ENCODE results near the gene SYT15. TPM values are rescaled to one million over a fixed set of nuclear protein-coding genes. Genes with fewer than 3 reads are reported as not detected.
"Not testable (repeated sequence)": the region's sequence is repeated elsewhere in the genome, so short reads cannot be mapped to it uniquely, and the experiment has no call there.

Gene SYT15
- total RNA-seq, 4 donors from 2014 or later, result 0.32 to 0.80 (median 0.39) TPM

DNA sequence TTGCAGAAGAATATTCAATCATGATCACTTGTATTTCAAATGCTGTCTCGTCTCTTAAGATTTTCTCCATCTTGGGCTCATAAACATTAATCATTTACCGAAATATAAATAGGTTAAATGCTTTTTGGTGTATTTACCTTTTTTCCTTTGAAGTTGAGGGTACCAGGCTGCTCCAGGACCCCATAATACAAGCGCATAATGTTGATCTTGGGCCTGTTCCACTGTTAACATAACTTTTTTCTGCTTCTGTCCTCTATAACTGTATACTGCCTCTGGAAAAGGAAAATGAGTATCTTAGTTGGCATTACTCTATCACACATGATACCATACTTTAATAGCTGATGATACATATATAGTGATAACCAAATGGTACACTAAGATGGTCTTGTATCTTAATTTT is 51.9 kb downstream of the SYT15 start:
- H3K27ac ChIP-seq; H3K9me3 ChIP-seq; H3K36me3 ChIP-seq; H3K27me3 ChIP-seq; in situ Hi-C loops (cut with MboI; ENCODE audit: low pct_ligation_motif_present in 1 of 4, low pct_unique_long_range_greater_than_20kb in 1 of 4, low sequenced_read_pairs in 3 of 4); H3K4me3 ChIP-seq; DNase-seq; H3K4me1 ChIP-seq; intact Hi-C loops (cut with DNase I; ENCODE audit: low total_unique reads): not testable (repeated sequence)
- no CpG with 5 or more reads among the region's 3 CpGs for WGBS, 2 donors (ENCODE audit: low coverage in 1 of 2)

DNA sequence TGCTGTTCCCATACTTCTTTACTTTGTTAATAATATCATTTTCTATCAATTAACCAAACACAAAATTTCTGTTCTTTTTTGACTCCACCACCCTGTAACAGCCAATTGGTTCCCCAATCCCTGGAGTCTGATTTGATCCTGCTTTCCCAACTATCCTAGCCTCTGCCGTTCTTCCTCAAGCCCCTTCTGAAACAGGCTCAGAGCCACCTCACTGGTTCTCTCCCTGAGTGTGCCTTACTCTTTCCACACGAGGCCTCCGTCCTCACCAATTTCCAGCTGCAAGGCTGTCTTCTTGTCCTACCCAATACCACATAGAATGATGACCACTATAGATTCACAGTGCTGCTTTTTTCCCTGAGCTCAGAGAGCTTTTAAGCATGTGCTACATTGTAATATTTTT is 52.8 kb downstream of the SYT15 start:
- H3K27ac ChIP-seq; H3K36me3 ChIP-seq; DNase-seq; intact Hi-C loops (cut with DNase I; ENCODE audit: low total_unique reads); H3K4me1 ChIP-seq; H3K9me3 ChIP-seq; H3K27me3 ChIP-seq; in situ Hi-C loops (cut with MboI; ENCODE audit: low pct_ligation_motif_present in 1 of 4, low pct_unique_long_range_greater_than_20kb in 1 of 4, low sequenced_read_pairs in 3 of 4); H3K4me3 ChIP-seq: not testable (repeated sequence)
- WGBS, 2 donors (ENCODE audit: low coverage in 1 of 2), result no CpG with 5 or more reads among the region's 3 CpGs

DNA sequence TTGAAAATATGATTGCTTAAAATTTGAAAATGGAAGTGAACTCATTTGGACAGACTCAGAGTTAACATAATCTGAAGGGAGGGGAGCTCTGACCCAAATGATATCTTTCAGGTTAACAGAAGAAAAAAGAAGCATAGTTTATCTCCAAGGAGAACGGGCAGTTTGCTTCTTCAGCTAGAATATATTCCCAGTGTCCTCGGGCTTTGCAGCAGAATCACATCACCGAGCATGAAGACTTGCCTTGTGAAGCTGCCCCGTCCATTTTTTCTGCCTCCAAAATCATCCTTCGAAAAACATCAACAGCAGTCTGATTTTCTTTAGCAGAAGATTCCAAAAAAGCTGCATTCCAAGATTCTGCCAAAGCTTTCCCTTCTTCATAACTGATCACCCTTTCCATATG is 55.8 kb downstream of the SYT15 start:
- H3K4me3 ChIP-seq, result peak overlapping the region in 1 of 4 donors; percentile 21
- H3K9me3 ChIP-seq; DNase-seq; H3K4me1 ChIP-seq; H3K27me3 ChIP-seq; intact Hi-C loops (cut with DNase I; ENCODE audit: low total_unique reads); H3K36me3 ChIP-seq; H3K27ac ChIP-seq; in situ Hi-C loops (cut with MboI; ENCODE audit: low pct_ligation_motif_present in 1 of 4, low pct_unique_long_range_greater_than_20kb in 1 of 4, low sequenced_read_pairs in 3 of 4): not testable (repeated sequence)
- WGBS, 2 donors (ENCODE audit: low coverage in 1 of 2), result 45 to 60% methylated on average over 2 to 5 of the region's 5 CpGs

DNA sequence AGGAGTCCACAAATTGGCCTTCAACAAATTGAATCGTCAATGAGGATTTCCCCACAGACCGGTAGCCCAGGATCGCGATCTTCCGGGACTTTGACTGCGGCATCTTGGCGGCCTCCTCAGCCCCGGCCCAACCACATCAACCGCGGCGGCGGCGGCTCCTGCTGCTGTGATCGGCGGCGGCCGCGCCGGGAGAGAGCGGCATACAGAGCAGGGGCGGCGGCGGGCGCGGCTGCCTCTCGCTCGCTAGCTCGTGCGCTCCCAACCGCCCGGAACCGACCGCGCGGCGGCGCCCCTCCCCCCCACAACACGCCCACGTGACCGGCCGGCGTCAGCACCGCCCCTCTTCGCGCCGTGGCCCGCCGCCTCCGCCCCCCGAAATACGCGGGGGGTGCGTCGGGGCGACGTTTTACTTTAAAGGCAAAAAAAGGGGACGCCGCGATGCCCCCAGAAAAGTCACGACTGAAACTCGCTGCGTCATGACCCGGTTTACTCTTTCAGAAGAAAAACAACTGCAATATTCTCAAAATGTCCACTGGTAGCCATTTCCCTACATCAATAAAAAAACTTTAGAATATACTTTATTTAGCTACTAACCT is 56.5 kb downstream of the SYT15 start:
- H3K4me3 ChIP-seq, result peak overlapping the region in 2 of 4 donors; percentile 31 to 49
- in situ Hi-C loops (cut with MboI; ENCODE audit: low pct_ligation_motif_present in 1 of 4, low pct_unique_long_range_greater_than_20kb in 1 of 4, low sequenced_read_pairs in 3 of 4); H3K4me1 ChIP-seq; H3K36me3 ChIP-seq; intact Hi-C loops (cut with DNase I; ENCODE audit: low total_unique reads); H3K9me3 ChIP-seq; H3K27me3 ChIP-seq; DNase-seq: not testable (repeated sequence)
- WGBS, 2 donors (ENCODE audit: low coverage in 1 of 2), result 0% methylated on average over 2 to 4 of the region's 63 CpGs
- peak overlapping the region in 3 of 4 donors; percentile 53 to 69 (median 64) for H3K27ac ChIP-seq

DNA sequence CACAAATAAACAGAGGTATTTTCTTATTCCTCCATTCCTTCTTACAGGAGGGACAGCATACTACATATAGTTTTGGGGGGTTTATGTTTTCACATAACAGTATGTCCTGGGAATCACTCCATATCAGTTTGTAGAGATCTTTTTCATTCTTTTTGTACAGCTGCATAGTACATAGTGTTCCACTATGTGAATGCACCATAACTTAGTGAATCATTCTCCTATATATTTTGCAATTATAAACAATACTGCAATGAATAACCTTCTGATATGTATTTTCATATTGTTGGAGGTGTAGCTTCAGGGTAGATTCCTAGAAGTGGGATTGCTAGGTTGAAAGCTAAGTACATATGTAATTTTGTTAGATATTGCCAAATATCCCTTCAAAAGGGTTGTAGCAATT is 61.1 kb downstream of the SYT15 start:
- in situ Hi-C loops (cut with MboI; ENCODE audit: low pct_ligation_motif_present in 1 of 4, low pct_unique_long_range_greater_than_20kb in 1 of 4, low sequenced_read_pairs in 3 of 4); H3K27ac ChIP-seq; H3K4me1 ChIP-seq; H3K4me3 ChIP-seq; H3K36me3 ChIP-seq; intact Hi-C loops (cut with DNase I; ENCODE audit: low total_unique reads); H3K27me3 ChIP-seq; H3K9me3 ChIP-seq; DNase-seq: not testable (repeated sequence)

Other genes with a start within 250 kb of the SYT15 start
- gene ANXA8L1, start 203.4 kb upstream of the SYT15 start, total RNA-seq, result not detected
- gene NPY4R, start 113.2 kb upstream of the SYT15 start, total RNA-seq, result 10 to 100 TPM in 1 of 4 donors, 1 to 10 TPM in 3; 1.1 to 23.9 (median 2.9) TPM
- 10 to 100 TPM; 31.3 to 97.3 (median 53.1) TPM for gene GPRIN2, start 22.5 kb upstream of the SYT15 start, total RNA-seq